HG03066 (cell line): ENCODE measurements around the gene OR5H2.
"Not testable (repeated sequence)": the region's sequence is repeated elsewhere in the genome, so short reads cannot be mapped to it uniquely, and the experiment has no call there.

Experiments
- ATAC-seq: cut with Tn5 transposase; IDR thresholded peaks from one replicate; pipeline ENCODE4 v1.9.1; 2021; ENCODE audit warnings: low read depth; ENCODE audit not compliant: unreplicated experiment

Gene OR5H2

GRCh38 chr3:98282205-98282604 is at the start of gene OR5H2:
OR5H2 (plus strand) TSS chr3:98282505; CDS start chr3:98282903, 398 bp downstream.
- no peak for ATAC-seq

- peak; percentile 54 for ATAC-seq
These were observed 48.8 kb upstream of the OR5H2 start for GRCh38 chr3:98233468-98233867.

- no peak for ATAC-seq
These were observed 42.2 kb upstream of the OR5H2 start for GRCh38 chr3:98240131-98240530.

GRCh38 chr3:98242155-98242554 is 40.1 kb upstream of the OR5H2 start:
- ATAC-seq = no peak

- no peak for ATAC-seq
These were observed 38.5 kb upstream of the OR5H2 start for GRCh38 chr3:98243843-98244242.

GRCh38 chr3:98246142-98246541 is 36.2 kb upstream of the OR5H2 start:
- no peak for ATAC-seq

- ATAC-seq = not testable (repeated sequence)
These were observed 26.3 kb upstream of the OR5H2 start for GRCh38 chr3:98256026-98256425.

GRCh38 chr3:98259707-98260106 is 22.6 kb upstream of the OR5H2 start:
- no peak for ATAC-seq

GRCh38 chr3:98262046-98262445 is 20.3 kb upstream of the OR5H2 start:
- ATAC-seq = no peak

GRCh38 chr3:98263944-98264343 is 18.4 kb upstream of the OR5H2 start, which contains the start of gene OR5H6:
OR5H6 (plus strand) TSS chr3:98264244; CDS start chr3:98264333, 89 bp downstream.
- no peak for ATAC-seq

- ATAC-seq = no peak
These were observed 12.5 kb upstream of the OR5H2 start for GRCh38 chr3:98269846-98270245.

GRCh38 chr3:98272126-98272525 is 10.2 kb upstream of the OR5H2 start:
- ATAC-seq = no peak

GRCh38 chr3:98274914-98275313 is 7.4 kb upstream of the OR5H2 start:
- no peak for ATAC-seq

GRCh38 chr3:98290916-98291315 is 8.6 kb downstream of the OR5H2 start:
- no peak for ATAC-seq

GRCh38 chr3:98291332-98291957 is 9.1 kb downstream of the OR5H2 start:
- no peak for ATAC-seq

GRCh38 chr3:98322101-98322500 is 39.8 kb downstream of the OR5H2 start:
- ATAC-seq = no peak

- ATAC-seq = no peak
These were observed 40.4 kb downstream of the OR5H2 start for GRCh38 chr3:98322686-98323085.

GRCh38 chr3:98323425-98323824 is 41.1 kb downstream of the OR5H2 start:
- no peak for ATAC-seq

GRCh38 chr3:98325055-98325454 is 42.8 kb downstream of the OR5H2 start:
- ATAC-seq = no peak

GRCh38 chr3:98326105-98326893 is 44.0 kb downstream of the OR5H2 start:
- no peak for ATAC-seq

- peak; percentile 66 for ATAC-seq
These were observed 44.6 kb downstream of the OR5H2 start for GRCh38 chr3:98326945-98327344.

- no peak for ATAC-seq
These were observed 46.6 kb downstream of the OR5H2 start for GRCh38 chr3:98328933-98329332.
